ENCODE measurements around the gene GRB7. TPM values are rescaled to one million over a fixed set of nuclear protein-coding genes. Genes with fewer than 3 reads are reported as not detected.

The GRB7 gene
- total and polyA plus RNA-seq, 2 donors (not counting 3 experiments of a cell fraction or from before 2014, with no cell fraction given) = 0.04 TPM; not detected in 1

- H3K9ac ChIP-seq (replicated peaks; ENCODE audit: extremely low read depth, insufficient read depth, low read length) = no peak overlapping the region
- H3K27me3 ChIP-seq (ENCODE audit: control insufficient read depth in 2 of 2, insufficient read depth in 2 of 2, low read length in 2 of 2) = peaks cover 9 to 16% of the 10 kb centered on the region in 2 experiments
- TF ChIP-seq MYC (IDR thresholded peaks at IDR 0.05; ENCODE audit: low read depth, low read length) = no peak
- TF ChIP-seq MAX (IDR thresholded peaks at IDR 0.05; ENCODE audit: insufficient read depth, insufficient read length) = no peak
- no peak for TF ChIP-seq FOS (IDR thresholded peaks at IDR 0.05; ENCODE audit: borderline replicate concordance, insufficient read depth, low read length)
- TF ChIP-seq POLR2A (IDR thresholded peaks at IDR 0.05; ENCODE audit: low read depth, low read length) = no peak
- no peak for TF ChIP-seq POLR2AphosphoS5 (IDR thresholded peaks at IDR 0.05; ENCODE audit: insufficient read depth, low read depth, low read length)
- TF ChIP-seq CTCF (IDR thresholded peaks at IDR 0.05; ENCODE audit: extremely low read depth in 1 of 2, insufficient read depth in 1 of 2, low read depth in 1 of 2, low read length in 2 of 2) = no peak
- peaks cover 9% of the 10 kb centered on the region for H3K4me1 ChIP-seq (ENCODE audit: control insufficient read depth, extremely low read depth, insufficient read depth, low read length)
- no peak overlapping the region for H2AFZ ChIP-seq (ENCODE audit: low read depth, low read length)
- DNase-seq (ENCODE audit: low read depth, low spot score) (no peak), FAIRE-seq (no peak)
- BruUV-seq (replicated peaks) = no TSS peak
- H4K20me1 ChIP-seq (replicated peaks; ENCODE audit: control insufficient read depth, extremely low read depth, insufficient read depth, low read length) = no peaks in the 10 kb centered on the region
- H3K79me2 ChIP-seq (ENCODE audit: control insufficient read depth, insufficient read depth, low read length) = no peaks in the 10 kb centered on the region
- no peaks in the 10 kb centered on the region for H3K9me1 ChIP-seq (replicated peaks; ENCODE audit: control insufficient read depth, extremely low read depth, insufficient read depth, low read length)
- intact Hi-C loops (cut with micrococcal nuclease) = no loop called here
- H3K4me3 ChIP-seq (replicated peaks in 1 of 3; ENCODE audit: insufficient read depth in 1 of 3, low read depth in 1 of 3, low read length in 3 of 3) = no peak overlapping the region
- no peaks in the 10 kb centered on the region for H3K9me3 ChIP-seq (replicated peaks; ENCODE audit: control insufficient read depth, insufficient read depth, low read length)
- dilution Hi-C loops (cut with MboI; ENCODE audit: extremely low pct_ligation_motif_present, low sequenced_read_pairs) = no loop called here
- H3K36me3 ChIP-seq (ENCODE audit: control insufficient read depth in 2 of 2, extremely low read depth in 1 of 2, insufficient read depth in 2 of 2, low read length in 2 of 2) = no peaks in the 10 kb centered on the region
- ChIA-PET CTCF (interaction anchor here (1.1 to 4.9 kb wide), 5 partner anchors 26 to 135 kb away, joined by 4 to 84 read pairs (median 10); partner anchors contain the start of gene MIEN1), POLR2A (no interaction called here)
- H3K4me2 ChIP-seq (ENCODE audit: insufficient read depth, low read length) = no peak overlapping the region
- H3K27ac ChIP-seq (ENCODE audit: insufficient read depth, low read depth, low read length) = no peak overlapping the region
Measured at GRCh38 chr17:39755554-39756379, 18.0 kb downstream of the GRB7 start.

Data from endothelial cell of umbilical vein (primary cell).